GM12878 (cell line): Measurements from ENCODE around the gene RHBDF2.

Source experiments
- POLR2A ChIP-seq: IDR thresholded peaks from 2 replicates; pipeline ENCODE4 v1.6.1; 2011; ENCODE audit warnings: low read depth, mild to moderate bottlenecking, low read length
- POLR2AphosphoS5 ChIP-seq: IDR thresholded peaks from 2 replicates; pipeline ENCODE4 v1.6.1; 2011; ENCODE audit warnings: mild to moderate bottlenecking, low read length, inconsistent platforms
- SREBF2 ChIP-seq: IDR thresholded peaks from 2 replicates; pipeline ENCODE4 v1.6.1; 2012; ENCODE audit warnings: mild to moderate bottlenecking, low read length
- ZNF384 ChIP-seq: IDR thresholded peaks from 2 replicates; pipeline ENCODE4 v1.6.1; 2012; ENCODE audit warnings: low read depth, mild to moderate bottlenecking, low read length, improper control_type of control experiment, borderline replicate concordance

GRCh38 chr17:76528528-76529223 lies 27.5 kb upstream of the RHBDF2 start:
- no peak for TF ChIP-seq POLR2AphosphoS5
- TF ChIP-seq POLR2A, result no peak
- TF ChIP-seq ZNF384, result no peak
- TF ChIP-seq SREBF2, result no peak
